Natural killer cell treated with Interleukin-12 subunit alpha and Interleukin-12 subunit beta and Interleukin-15 and Interleukin-18, amount 100 ng/mL, for 72 hours (primary cell): ENCODE measurements around the gene CD99L2. TPM values are rescaled to one million over a fixed set of nuclear protein-coding genes. Genes with fewer than 3 reads are reported as not detected.
A peak's percentile ranks its signal among the peaks of the same experiment; 100 is the strongest.

ENCODE experiments used
- ATAC-seq, 2 donors: fragments of 150-1000 bp; cut with Tn5 transposase in 1 of 2; sonication (Bioruptor Pico), chemical (Tn5 transposase) in 1 of 2; 2 replicates each; pipeline ENCODE4 v1.10.0; 2021
- DNase-seq: peaks from one replicate; pipeline ENCODE4 v3.0.0; 2022; ENCODE audit warnings: low spot score
- H3K27ac Mint-ChIP-seq, 2 donors: 1 replicate in 1 of 2; 2 replicates in 1 of 2; pipeline ENCODE4 v1.8.0; 2022; ENCODE audit warnings: mixed read lengths in 2 of 2, mild to moderate bottlenecking in 1 of 2, moderate library complexity in 1 of 2
- H3K27me3 Mint-ChIP-seq, 2 donors: 1 replicate in 1 of 2; 2 replicates in 1 of 2; pipeline ENCODE4 v1.8.0; 2022; ENCODE audit warnings: mixed read lengths in 2 of 2
- H3K36me3 Mint-ChIP-seq: one replicate; pipeline ENCODE4 v1.8.0; 2022; ENCODE audit warnings: mixed read lengths
- H3K4me1 Mint-ChIP-seq, 2 donors: 1 replicate in 1 of 2; 2 replicates in 1 of 2; pipeline ENCODE4 v1.8.0; 2022; ENCODE audit warnings: low read depth in 2 of 2, mixed read lengths in 2 of 2, mild to moderate bottlenecking in 1 of 2
- H3K4me3 Mint-ChIP-seq: one replicate; pipeline ENCODE4 v1.8.0; 2022; ENCODE audit warnings: mixed read lengths
- H3K9me3 Mint-ChIP-seq: 2 replicates; pipeline ENCODE4 v1.8.0; 2022; ENCODE audit warnings: mixed read lengths
- total RNA-seq, 2 donors: library from RNA; stranded (reverse); gene quantifications; one replicate each; pipeline ENCODE4 v1.2.3, GENCODE V29; 2022

CD99L2 gene
- total RNA-seq, 2 donors from 2014 or later = 23.8 to 25.7 TPM

- Mint-ChIP-seq H3K4me1 (peaks cover 14 to 27% of the 10 kb centered on the region in 2 donors), H3K27me3 (peaks cover 0 to 2% of the 10 kb centered on the region in 2 donors), H3K9me3 (peaks cover 11% of the 10 kb centered on the region), H3K36me3 (peaks cover 24% of the 10 kb centered on the region), H3K4me3 (no peak overlapping the region), H3K27ac (no peak overlapping the region)
- DNase-seq (no peak), ATAC-seq (no peak)
These were observed 41.0 kb downstream of the CD99L2 start for GRCh38 chrX:150857453-150857852.

- Mint-ChIP-seq H3K9me3 (peaks cover 11% of the 10 kb centered on the region), H3K4me1 (peaks cover 17 to 28% of the 10 kb centered on the region in 2 donors), H3K4me3 (no peak overlapping the region), H3K27me3 (peaks cover 0 to 2% of the 10 kb centered on the region in 2 donors), H3K36me3 (peaks cover 26% of the 10 kb centered on the region), H3K27ac (no peak overlapping the region)
- ATAC-seq = no peak
- no peak for DNase-seq
These were observed 41.7 kb downstream of the CD99L2 start for GRCh38 chrX:150856785-150857184.

- peaks cover 0 to 2% of the 10 kb centered on the region in 2 donors for H3K27me3 Mint-ChIP-seq
- no peak for ATAC-seq
- H3K9me3 Mint-ChIP-seq = peaks cover 11% of the 10 kb centered on the region
- DNase-seq = no peak
- peaks cover 26% of the 10 kb centered on the region for H3K36me3 Mint-ChIP-seq
- no peak overlapping the region for H3K27ac Mint-ChIP-seq
- H3K4me1 Mint-ChIP-seq = peaks cover 19 to 28% of the 10 kb centered on the region in 2 donors
- H3K4me3 Mint-ChIP-seq = no peak overlapping the region
These were observed 42.4 kb downstream of the CD99L2 start for GRCh38 chrX:150856101-150856500.

GRCh38 chrX:150854856-150855255, 43.6 kb downstream of the CD99L2 start:
- Mint-ChIP-seq H3K27me3 (peaks cover 0 to 2% of the 10 kb centered on the region in 2 donors), H3K27ac (peak overlapping the region in 1 of 2 donors; percentile 23), H3K36me3 (peaks cover 26% of the 10 kb centered on the region), H3K4me3 (no peak overlapping the region), H3K4me1 (peaks cover 25 to 28% of the 10 kb centered on the region in 2 donors), H3K9me3 (peaks cover 11% of the 10 kb centered on the region)
- DNase-seq (no peak), ATAC-seq (no peak)

GRCh38 chrX:150849996-150850720, 48.3 kb downstream of the CD99L2 start:
- peaks cover 0 to 2% of the 10 kb centered on the region in 2 donors for H3K27me3 Mint-ChIP-seq
- peak overlapping the region; percentile 47 for H3K4me3 Mint-ChIP-seq
- peaks cover 40 to 43% of the 10 kb centered on the region in 2 donors for H3K4me1 Mint-ChIP-seq
- peak overlapping the region; percentile 68 to 85 for H3K27ac Mint-ChIP-seq
- no peaks in the 10 kb centered on the region for H3K9me3 Mint-ChIP-seq
- DNase-seq (no peak), ATAC-seq (peak in 1 of 2 donors; percentile 56)
- H3K36me3 Mint-ChIP-seq = peaks cover 6% of the 10 kb centered on the region

GRCh38 chrX:150849486-150849885, 49.0 kb downstream of the CD99L2 start:
- DNase-seq (no peak), ATAC-seq (peak; percentile 25 to 59)
- Mint-ChIP-seq H3K9me3 (no peaks in the 10 kb centered on the region), H3K27ac (peak overlapping the region; percentile 68 to 85), H3K4me1 (peaks cover 38 to 43% of the 10 kb centered on the region in 2 donors), H3K27me3 (peaks cover 0 to 2% of the 10 kb centered on the region in 2 donors), H3K4me3 (no peak overlapping the region), H3K36me3 (peaks cover 6% of the 10 kb centered on the region)

- Mint-ChIP-seq H3K4me3 (peak overlapping the region; percentile 55), H3K27ac (peak overlapping the region; percentile 68 to 85), H3K4me1 (peaks cover 42 to 47% of the 10 kb centered on the region in 2 donors), H3K36me3 (peaks cover 6% of the 10 kb centered on the region), H3K27me3 (peaks cover 0 to 2% of the 10 kb centered on the region in 2 donors), H3K9me3 (no peaks in the 10 kb centered on the region)
- DNase-seq (peak; percentile 62), ATAC-seq (peak; percentile 79 to 81)
These were observed 49.5 kb downstream of the CD99L2 start for GRCh38 chrX:150848914-150849365.

- H3K4me3 Mint-ChIP-seq = no peak overlapping the region
- no peak for DNase-seq
- no peaks in the 10 kb centered on the region for H3K36me3 Mint-ChIP-seq
- peaks cover 0 to 2% of the 10 kb centered on the region in 2 donors for H3K27me3 Mint-ChIP-seq
- H3K4me1 Mint-ChIP-seq = peaks cover 39 to 40% of the 10 kb centered on the region in 2 donors
- peak overlapping the region; percentile 27 to 68 for H3K27ac Mint-ChIP-seq
- H3K9me3 Mint-ChIP-seq = no peaks in the 10 kb centered on the region
- no peak for ATAC-seq
These were observed 51.4 kb downstream of the CD99L2 start for GRCh38 chrX:150847088-150847487.

- Mint-ChIP-seq H3K27ac (no peak overlapping the region), H3K4me1 (peaks cover 42 to 47% of the 10 kb centered on the region in 2 donors), H3K9me3 (no peaks in the 10 kb centered on the region), H3K27me3 (peaks cover 0 to 2% of the 10 kb centered on the region in 2 donors), H3K36me3 (no peaks in the 10 kb centered on the region), H3K4me3 (no peak overlapping the region)
- DNase-seq = no peak
- ATAC-seq = no peak
These were observed 52.3 kb downstream of the CD99L2 start for GRCh38 chrX:150846130-150846529.

- H3K27ac Mint-ChIP-seq = peak overlapping the region; percentile 51 to 79
- ATAC-seq = peak; percentile 43 to 48
- no peaks in the 10 kb centered on the region for H3K36me3 Mint-ChIP-seq
- peaks cover 0 to 2% of the 10 kb centered on the region in 2 donors for H3K27me3 Mint-ChIP-seq
- peaks cover 38 to 48% of the 10 kb centered on the region in 2 donors for H3K4me1 Mint-ChIP-seq
- no peak for DNase-seq
- H3K9me3 Mint-ChIP-seq = no peaks in the 10 kb centered on the region
- H3K4me3 Mint-ChIP-seq = peak overlapping the region; percentile 1
These were observed 53.4 kb downstream of the CD99L2 start for GRCh38 chrX:150845091-150845490.

GRCh38 chrX:150844016-150844415, 54.5 kb downstream of the CD99L2 start:
- no peaks in the 10 kb centered on the region for H3K36me3 Mint-ChIP-seq
- H3K27me3 Mint-ChIP-seq = peaks cover 0 to 2% of the 10 kb centered on the region in 2 donors
- DNase-seq (no peak), ATAC-seq (no peak)
- H3K27ac Mint-ChIP-seq = peak overlapping the region; percentile 51 to 79
- H3K4me3 Mint-ChIP-seq = peak overlapping the region; percentile 36
- H3K9me3 Mint-ChIP-seq = no peaks in the 10 kb centered on the region
- H3K4me1 Mint-ChIP-seq = peaks cover 35 to 46% of the 10 kb centered on the region in 2 donors

GRCh38 chrX:150842198-150842685, 56.2 kb downstream of the CD99L2 start:
- Mint-ChIP-seq H3K27me3 (peaks cover 0 to 2% of the 10 kb centered on the region in 2 donors), H3K9me3 (no peaks in the 10 kb centered on the region), H3K36me3 (no peaks in the 10 kb centered on the region), H3K4me1 (peaks cover 30 to 34% of the 10 kb centered on the region in 2 donors), H3K27ac (peak overlapping the region in 1 of 2 donors; percentile 31), H3K4me3 (no peak overlapping the region)
- DNase-seq (no peak), ATAC-seq (no peak)

GRCh38 chrX:150841456-150842197, 56.8 kb downstream of the CD99L2 start:
- H3K27me3 Mint-ChIP-seq = peaks cover 0 to 2% of the 10 kb centered on the region in 2 donors
- peak overlapping the region; percentile 56 to 76 for H3K27ac Mint-ChIP-seq
- no peaks in the 10 kb centered on the region for H3K9me3 Mint-ChIP-seq
- peak overlapping the region; percentile 25 for H3K4me3 Mint-ChIP-seq
- DNase-seq = no peak
- ATAC-seq = peak; percentile 46 to 59
- peaks cover 25 to 30% of the 10 kb centered on the region in 2 donors for H3K4me1 Mint-ChIP-seq
- no peaks in the 10 kb centered on the region for H3K36me3 Mint-ChIP-seq
